GM12872 (cell line): ENCODE measurements around the gene SLC25A42.

Experiments used
- CTCF ChIP-seq: IDR thresholded peaks from 3 replicates; pipeline ENCODE4 v1.5.1; 2011; ENCODE audit warnings: low read depth, mild to moderate bottlenecking, low read length, moderate library complexity; ENCODE audit not compliant: insufficient read depth

The SLC25A42 gene

GRCh38 chr19:19147344-19147743 lies 83.5 kb downstream of the SLC25A42 start:
- no peak for TF ChIP-seq CTCF

GRCh38 chr19:19149435-19149834 lies 85.6 kb downstream of the SLC25A42 start:
- TF ChIP-seq CTCF: no peak

- TF ChIP-seq CTCF: no peak
These were observed 87.6 kb downstream of the SLC25A42 start for GRCh38 chr19:19151418-19151817.

- no peak for TF ChIP-seq CTCF
These were observed 89.0 kb downstream of the SLC25A42 start for GRCh38 chr19:19152668-19153384.

GRCh38 chr19:19154768-19155494 lies 91.1 kb downstream of the SLC25A42 start:
- no peak for TF ChIP-seq CTCF

GRCh38 chr19:19155495-19156219 lies 91.9 kb downstream of the SLC25A42 start:
- no peak for TF ChIP-seq CTCF

- no peak for TF ChIP-seq CTCF
These were observed 94.0 kb downstream of the SLC25A42 start for GRCh38 chr19:19157808-19158207.
